GM12874 (cell line): Measurements from ENCODE around the gene JUNB.

Experiments
- CTCF ChIP-seq: IDR thresholded peaks from 2 replicates; pipeline ENCODE4 v1.5.1; 2011; ENCODE audit warnings: low read depth, mild to moderate bottlenecking, control low read depth, low read length, moderate library complexity; ENCODE audit not compliant: insufficient read depth

JUNB gene

DNA sequence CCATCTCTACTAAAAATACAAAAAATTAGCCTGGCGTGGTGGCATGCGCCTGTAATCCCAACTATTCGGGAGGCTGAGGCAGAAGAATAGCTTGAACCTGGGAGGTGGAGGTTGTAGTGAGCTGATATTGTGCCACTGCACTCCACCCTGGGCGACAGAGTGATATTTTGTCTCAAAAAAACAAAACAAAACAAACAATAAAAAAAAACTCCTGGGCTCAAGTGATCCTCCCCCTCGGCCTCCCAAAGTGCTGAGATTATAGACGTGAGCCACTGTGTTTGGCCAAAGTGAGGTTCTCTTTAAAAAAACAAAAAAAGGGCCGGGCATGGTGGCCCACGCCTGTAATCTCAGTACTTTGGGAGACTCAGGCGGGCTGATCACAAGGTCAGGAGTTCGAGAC, 3.8 kb upstream of the JUNB start:
- TF ChIP-seq CTCF, result no peak

GRCh38 chr19:12788042-12788681, 3.1 kb upstream of the JUNB start:
- no peak for TF ChIP-seq CTCF

DNA sequence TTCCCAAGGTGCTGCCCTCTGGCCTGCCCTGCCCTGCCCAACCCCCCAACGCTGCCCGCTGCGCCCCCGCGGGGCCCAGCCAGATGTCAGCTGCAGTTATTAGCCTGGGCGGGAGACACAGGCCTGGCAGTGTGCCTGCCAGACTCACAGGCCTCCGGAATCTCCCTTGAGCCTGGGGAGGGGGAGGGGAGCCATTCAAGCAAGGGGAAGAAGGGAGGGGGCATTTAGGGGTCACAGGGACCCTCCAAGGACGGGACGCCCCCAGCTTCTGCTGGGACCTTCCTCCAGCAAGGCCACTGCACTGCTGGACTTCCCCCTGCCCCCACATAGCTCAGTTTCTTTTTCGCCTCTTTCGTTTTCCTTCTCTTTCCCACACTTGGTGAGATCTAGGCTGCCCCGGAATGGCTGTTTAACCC, 2.6 kb upstream of the JUNB start:
- TF ChIP-seq CTCF, result 0 out of 2 replicates have a peak, but pooled peaks have one; percentile 12

DNA sequence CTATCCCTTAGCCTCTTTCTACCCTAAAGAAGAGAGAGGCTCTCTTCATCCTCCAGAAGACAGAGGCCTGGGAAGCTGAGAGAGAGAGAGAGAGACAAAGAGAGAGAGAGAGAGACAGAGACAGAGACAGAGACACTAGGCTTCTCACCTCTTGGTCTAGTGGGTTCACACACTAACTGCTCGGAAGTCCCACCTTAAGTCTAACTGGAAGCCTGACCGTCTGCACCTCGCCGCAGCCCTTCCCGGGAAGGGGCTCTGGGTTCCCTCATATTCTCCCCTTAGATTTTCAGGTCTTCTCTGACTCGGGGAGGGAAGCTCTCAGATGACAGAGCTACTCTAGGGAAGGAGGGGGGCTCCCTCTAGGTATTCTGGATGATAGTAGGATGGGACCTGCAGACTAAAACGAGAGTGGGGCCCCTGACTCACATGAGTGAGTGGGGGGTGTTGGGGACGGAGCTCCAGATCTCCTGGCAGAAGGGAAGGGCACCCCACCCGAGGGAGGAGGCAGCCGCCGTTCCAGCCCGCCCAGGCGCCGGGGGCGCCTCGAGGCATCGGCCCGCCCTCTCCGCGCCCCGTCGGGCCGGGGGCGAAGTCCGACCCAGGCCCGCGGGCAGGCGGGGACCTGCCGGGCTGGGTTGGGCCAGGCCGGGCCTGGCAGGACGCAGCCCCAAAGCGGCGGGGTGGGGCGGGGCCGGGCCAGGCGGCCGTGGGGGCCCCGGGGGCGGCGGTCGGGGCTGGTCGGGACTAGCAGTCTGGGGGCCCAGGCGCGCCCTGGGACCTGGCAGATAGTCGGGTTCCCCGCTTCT, 2.0 kb upstream of the JUNB start:
- TF ChIP-seq CTCF, result no peak

GRCh38 chr19:12789904-12790619, 1.2 kb upstream of the JUNB start:
- TF ChIP-seq CTCF, result no peak

DNA sequence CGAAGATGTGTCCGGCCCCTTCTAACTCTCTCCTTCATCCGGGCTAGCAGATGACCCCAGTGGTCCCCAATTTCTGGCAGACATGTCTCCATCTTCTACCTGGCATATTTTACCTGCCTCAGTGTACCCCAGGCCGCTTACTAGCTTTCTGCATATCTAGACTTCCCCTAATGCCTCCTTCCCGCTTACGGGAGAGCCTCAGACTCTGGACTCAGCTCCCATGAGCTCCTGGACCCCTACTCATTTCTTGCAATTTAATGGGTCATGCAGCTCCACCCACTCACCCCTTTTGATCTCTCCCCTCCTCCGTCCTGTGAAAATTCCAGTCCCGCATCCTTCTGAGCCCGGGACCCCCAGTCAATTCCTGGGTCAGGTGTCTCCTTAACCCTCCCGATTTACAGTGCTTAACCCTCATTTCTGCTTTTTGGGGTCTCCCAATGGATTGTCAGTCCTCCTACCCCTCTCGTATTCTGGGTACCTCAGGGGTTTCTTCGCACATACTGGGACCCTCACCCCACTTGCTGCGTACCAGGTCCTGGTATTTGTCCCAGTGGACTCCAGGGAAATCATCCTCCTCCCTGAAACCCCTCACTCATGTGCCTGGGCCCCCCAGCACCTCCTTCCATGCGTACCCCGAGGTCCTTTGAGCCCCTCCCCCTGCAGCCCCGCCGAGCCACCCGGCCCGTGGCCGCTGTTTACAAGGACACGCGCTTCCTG, 500 bp upstream of the JUNB start:
- TF ChIP-seq CTCF, result no peak
